ENCODE data around the gene PIPOX.

GRCh38 chr17:29042026-29042678 is 789 bp upstream of the PIPOX start:
- TF ChIP-seq CTCF (IDR thresholded peaks at IDR 0.05; ENCODE audit: low read length) = no peak
- no peak for TF ChIP-seq EZH2 (optimal IDR thresholded peaks at IDR 0.05; ENCODE audit: low read depth, low read length)

All from MM.1S (cell line).